CD4-positive, alpha-beta T cell treated with Interleukin-6 at 100 ng/mL for 8 hours (primary cell): ENCODE measurements around the gene CCNT2.
A peak's percentile ranks its signal among the peaks of the same experiment; 100 is the strongest.
"Not testable (repeated sequence)": the region's sequence is repeated elsewhere in the genome, so short reads cannot be mapped to it uniquely, and the experiment has no call there.

Experiments used
- DNase-seq: peaks from one replicate; pipeline ENCODE4 v3.0.0-alpha.2; 2020; ENCODE audit warnings: mixed read lengths, low spot score

Gene CCNT2

DNA sequence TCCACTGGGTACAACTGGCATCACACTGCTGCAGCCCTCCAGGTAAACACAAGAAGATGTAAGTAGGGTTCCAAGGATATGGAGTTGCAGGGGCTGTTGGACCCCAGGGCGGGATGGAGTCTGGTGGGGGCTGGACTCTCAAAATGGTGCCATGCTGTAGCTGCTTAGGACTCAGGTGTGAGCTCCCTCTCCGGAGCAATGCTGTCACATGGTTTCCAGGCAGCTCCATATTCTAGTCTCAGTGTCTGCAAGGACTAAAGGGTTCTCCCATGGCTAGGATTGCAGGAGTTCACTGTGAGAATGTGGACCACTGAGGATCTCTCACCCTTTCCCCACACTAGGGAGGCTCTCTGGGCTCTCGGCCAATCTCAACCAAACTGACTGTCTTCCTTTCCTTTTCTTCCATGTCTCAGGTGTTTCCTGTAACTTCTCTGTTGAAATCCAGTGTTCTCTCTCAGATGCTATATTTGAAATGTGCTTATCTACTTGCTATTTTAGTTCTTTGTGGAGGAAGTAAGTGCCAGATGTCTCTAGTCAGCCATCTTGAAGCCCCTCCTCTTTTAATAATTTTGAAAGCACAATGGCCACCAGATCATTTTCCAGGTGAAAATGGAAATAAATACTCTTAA, 57.6 kb downstream of the CCNT2 start:
- DNase-seq: no peak

GRCh38 chr2:134977104-134977503, 58.5 kb downstream of the CCNT2 start:
- DNase-seq: not testable (repeated sequence)

- no peak for DNase-seq
Measured at GRCh38 chr2:134979221-134979620, 60.6 kb downstream of the CCNT2 start.

GRCh38 chr2:134980639-134981038, 62.0 kb downstream of the CCNT2 start:
- no peak for DNase-seq

- DNase-seq: no peak
Measured at GRCh38 chr2:134982603-134983002, 64.0 kb downstream of the CCNT2 start.

- no peak for DNase-seq
Measured at GRCh38 chr2:134985061-134985460, 66.4 kb downstream of the CCNT2 start.

DNA sequence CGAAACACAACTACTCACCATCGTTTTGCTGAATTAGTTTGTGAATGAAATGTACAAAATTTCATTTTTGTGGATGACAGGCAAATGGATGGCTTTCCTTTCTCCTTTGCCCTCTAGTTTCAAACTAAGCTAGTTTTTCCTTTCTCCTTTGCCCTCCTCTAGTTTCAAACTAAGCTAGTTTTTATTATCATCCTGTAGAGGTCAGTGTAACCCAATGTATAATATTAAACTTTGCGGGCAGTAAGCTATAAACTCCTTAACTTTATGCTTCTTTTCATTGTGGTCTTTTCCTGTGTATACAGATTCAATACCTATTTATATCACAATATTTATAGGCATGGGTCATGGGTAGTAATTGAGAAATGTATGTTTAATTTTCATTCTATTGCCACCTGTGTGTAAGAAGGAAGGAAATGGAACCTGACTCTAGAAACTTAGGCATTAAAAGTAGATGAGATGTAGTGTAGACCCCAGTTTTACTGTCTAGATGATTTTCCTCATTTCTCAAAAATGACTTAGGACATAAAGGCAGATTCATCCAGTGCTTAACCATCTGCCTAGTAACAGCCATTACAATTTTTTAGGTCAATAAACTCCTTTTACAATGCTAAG, 70.5 kb downstream of the CCNT2 start:
- no peak for DNase-seq

DNA sequence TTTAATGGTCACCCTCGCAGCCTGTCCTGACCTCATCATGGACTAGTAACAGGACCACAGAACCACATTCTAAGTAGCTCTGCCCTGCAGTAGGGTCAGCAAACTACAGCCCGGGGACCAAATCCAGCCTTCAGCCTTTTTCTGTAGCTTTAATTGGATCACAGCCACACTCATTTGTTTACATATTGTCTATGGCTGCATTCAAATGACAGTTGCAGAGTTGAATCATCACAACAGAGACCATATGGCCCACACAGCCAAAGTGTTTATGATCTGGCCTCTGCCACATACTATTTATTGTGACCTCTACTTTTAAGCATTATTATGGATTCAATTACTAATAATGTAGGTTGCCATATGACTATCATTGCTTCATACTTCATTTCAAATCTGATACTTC, 80.9 kb downstream of the CCNT2 start:
- no peak for DNase-seq

DNA sequence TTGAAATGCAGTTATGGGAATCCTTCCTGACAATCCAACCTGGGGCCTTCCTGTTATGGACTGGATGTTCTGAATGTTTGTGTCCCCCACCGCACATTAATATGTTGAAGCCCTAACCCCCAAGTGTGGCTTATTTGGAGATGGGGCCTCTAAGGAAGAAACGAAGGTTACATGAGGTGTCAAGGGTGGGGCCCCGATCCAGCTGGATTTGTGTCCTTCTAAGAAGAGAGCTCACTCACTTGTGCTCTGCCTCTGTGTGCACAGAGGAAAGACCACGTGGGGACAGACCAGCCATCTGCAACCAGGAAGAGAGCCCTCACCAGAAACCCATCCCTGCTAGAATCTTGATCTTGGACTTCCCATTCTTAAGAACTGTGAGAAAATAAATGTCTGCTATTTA, 84.2 kb downstream of the CCNT2 start:
- DNase-seq: no peak

DNA sequence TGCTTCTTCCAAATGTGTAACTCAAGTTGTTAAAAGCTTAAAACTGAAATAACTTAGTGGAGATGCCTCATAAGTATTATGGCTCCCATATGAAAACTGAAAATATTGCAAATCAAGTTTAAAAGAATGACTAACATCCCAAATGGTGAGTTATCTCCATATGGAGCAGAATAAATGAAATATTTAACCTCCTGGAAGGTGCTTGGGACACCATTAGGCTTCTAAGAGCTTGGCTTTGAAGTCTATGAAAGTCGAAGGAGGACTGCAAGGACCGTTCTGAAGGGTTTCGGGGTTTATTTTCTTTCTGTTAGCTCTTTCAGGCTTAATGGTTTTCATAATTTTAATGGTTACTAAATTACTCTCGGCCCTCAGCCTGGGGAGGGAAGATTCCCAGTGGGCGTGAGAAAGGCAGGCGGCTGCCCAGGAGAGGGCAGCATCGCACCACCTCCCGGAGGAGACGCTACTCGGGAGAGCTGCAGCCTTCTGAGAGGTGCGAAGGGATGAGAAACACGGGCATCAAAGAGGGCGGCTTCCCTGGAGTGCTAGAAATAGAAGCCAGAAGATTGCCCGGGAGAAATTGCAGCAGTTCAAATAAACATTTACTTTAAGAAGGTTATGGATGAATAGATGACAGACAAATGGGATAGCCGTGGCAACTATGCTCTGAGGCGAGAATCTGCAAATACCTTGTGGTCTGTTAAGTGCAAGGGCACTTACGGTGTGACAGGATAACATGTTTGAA, 85.6 kb downstream of the CCNT2 start:
- peak; percentile 57 for DNase-seq

GRCh38 chr2:135005753-135006152, 87.1 kb downstream of the CCNT2 start:
- no peak for DNase-seq
